NCI-H146 treated with DMSO at 0.1 percent for 48 hours (cell line): ENCODE measurements around the gene RBM22.

Experiments used
- DNase-seq: peaks from one replicate; lab custom pipeline; 2025; ENCODE audit not compliant: unreplicated experiment; lab: John Stamatoyannopoulos, UW

RBM22 gene

GRCh38 chr5:150672884-150673275 lies 28.0 kb downstream of the RBM22 start:
- DNase-seq, result no peak

- DNase-seq, result peak; percentile 15
Observed at GRCh38 chr5:150672237-150672883, 28.5 kb downstream of the RBM22 start.

- DNase-seq, result no peak
Observed at GRCh38 chr5:150671509-150672236, 29.2 kb downstream of the RBM22 start.

GRCh38 chr5:150670948-150671310 lies 29.9 kb downstream of the RBM22 start:
- DNase-seq, result no peak

GRCh38 chr5:150670275-150670947 lies 30.5 kb downstream of the RBM22 start:
- no peak for DNase-seq

- DNase-seq, result no peak
Observed at GRCh38 chr5:150665044-150665443, 35.8 kb downstream of the RBM22 start.

GRCh38 chr5:150663936-150664335 lies 36.9 kb downstream of the RBM22 start:
- DNase-seq, result no peak

- DNase-seq, result no peak
Observed at GRCh38 chr5:150662731-150663516, 37.9 kb downstream of the RBM22 start.

- no peak for DNase-seq
Observed at GRCh38 chr5:150661821-150662596, 38.9 kb downstream of the RBM22 start.

GRCh38 chr5:150661086-150661485 lies 39.8 kb downstream of the RBM22 start, which contains the start of gene MYOZ3:
Gene MYOZ3 (plus strand): TSS chr5:150661251. CDS start chr5:150662942, 1,691 bp downstream.
- DNase-seq, result no peak

GRCh38 chr5:150660108-150660831 lies 40.6 kb downstream of the RBM22 start:
- DNase-seq, result no peak

GRCh38 chr5:150659360-150660107 lies 41.3 kb downstream of the RBM22 start:
- no peak for DNase-seq

GRCh38 chr5:150658699-150659265 lies 42.1 kb downstream of the RBM22 start:
- no peak for DNase-seq

- DNase-seq, result no peak
Observed at GRCh38 chr5:150658121-150658520, 42.7 kb downstream of the RBM22 start.

GRCh38 chr5:150656191-150657132 lies 44.4 kb downstream of the RBM22 start:
- DNase-seq, result peak; percentile 3

GRCh38 chr5:150655221-150655620 lies 45.6 kb downstream of the RBM22 start:
- no peak for DNase-seq

- no peak for DNase-seq
Observed at GRCh38 chr5:150653762-150654556, 46.9 kb downstream of the RBM22 start.
